Activated CD4-positive, alpha-beta T cell treated with anti-CD3 and anti-CD28 coated beads for 36 hours (primary cell): Measurements from ENCODE around the gene RALGPS1. TPM values are rescaled to one million over a fixed set of nuclear protein-coding genes. Genes with fewer than 3 reads are reported as not detected.

Source experiments
- ATAC-seq: fragments of 200-7000 bp; cut with Tn5 transposase; one replicate; pipeline ENCODE4 v1.10.0; 2021; ENCODE audit warnings: mild to moderate bottlenecking, moderate library complexity
- CTCF ChIA-PET: fragments of 350-600 bp; sonication (Branson Sonifier 250); formaldehyde crosslinking; loops from one replicate; lab custom pipeline; 2021; ENCODE audit warnings: antibody characterized with exemption; lab: Charles Lee
- POLR2A ChIA-PET: fragments of 350-600 bp; sonication (Branson Sonifier 250); formaldehyde crosslinking; loops from one replicate; lab custom pipeline; 2021; ENCODE audit warnings: antibody characterized with exemption, inconsistent platforms; lab: Charles Lee
- DNase-seq: peaks from one replicate; pipeline ENCODE4 v3.0.0-alpha.2; 2020
- H3K27ac Mint-ChIP-seq: one replicate; pipeline ENCODE4 v1.8.0; 2021; ENCODE audit warnings: mixed read lengths
- H3K27me3 Mint-ChIP-seq: one replicate; pipeline ENCODE4 v1.8.0; 2021; ENCODE audit warnings: mixed read lengths
- H3K36me3 Mint-ChIP-seq: one replicate; pipeline ENCODE4 v1.8.0; 2021; ENCODE audit warnings: low read depth, mixed read lengths
- H3K4me1 Mint-ChIP-seq: one replicate; pipeline ENCODE4 v1.8.0; 2021; ENCODE audit warnings: mixed read lengths
- H3K4me3 Mint-ChIP-seq: one replicate; pipeline ENCODE4 v1.8.0; 2021; ENCODE audit warnings: mild to moderate bottlenecking, moderate library complexity, mixed read lengths
- H3K9me3 Mint-ChIP-seq: one replicate; pipeline ENCODE4 v1.8.0; 2021; ENCODE audit warnings: low read depth, mixed read lengths
- intact Hi-C, 2 experiments: fragments of 100-400 bp; cut with DNase I in 1 of 2; cut with micrococcal nuclease in 1 of 2; formaldehyde crosslinking; loops; one replicate each; pipeline versions ENCODE4 v1.14.2 to v1.15.1; 2022 to 2024; cut with DNase I, micrococcal nuclease
- total RNA-seq, 2 experiments: library from RNA; stranded (reverse); gene quantifications; one replicate each; pipeline ENCODE4 v1.2.3, GENCODE V29; 2021

Gene RALGPS1
- total RNA-seq, 2 experiments from 2014 or later: 1.2 to 2.2 TPM

- no peak for ATAC-seq
- intact Hi-C loops: no loop called here
- Mint-ChIP-seq H3K9me3 (no peaks in the 10 kb centered on the region), H3K4me3 (no peak overlapping the region), H3K36me3 (peaks cover 21% of the 10 kb centered on the region), H3K27me3 (no peaks in the 10 kb centered on the region), H3K4me1 (no peaks in the 10 kb centered on the region), H3K27ac (no peak overlapping the region)
- no peak for DNase-seq
- ChIA-PET POLR2A (no interaction called here), CTCF (no interaction called here)
Measured at GRCh38 chr9:126882746-126883145, 31.8 kb upstream of the RALGPS1 start.

- intact Hi-C loops: no loop called here
- H3K27ac Mint-ChIP-seq: no peak overlapping the region
- no peaks in the 10 kb centered on the region for H3K27me3 Mint-ChIP-seq
- CTCF ChIA-PET: no interaction called here
- no peak overlapping the region for H3K4me3 Mint-ChIP-seq
- POLR2A ChIA-PET: no interaction called here
- DNase-seq (no peak), ATAC-seq (no peak)
- peaks cover 21% of the 10 kb centered on the region for H3K36me3 Mint-ChIP-seq
- H3K9me3 Mint-ChIP-seq: no peaks in the 10 kb centered on the region
- H3K4me1 Mint-ChIP-seq: no peaks in the 10 kb centered on the region
Measured at GRCh38 chr9:126883636-126884035, 30.9 kb upstream of the RALGPS1 start.

GRCh38 chr9:126885131-126885641 lies 29.4 kb upstream of the RALGPS1 start:
- ChIA-PET CTCF (no interaction called here), POLR2A (no interaction called here)
- DNase-seq (no peak), ATAC-seq (no peak)
- intact Hi-C loops: no loop called here
- peaks cover 11% of the 10 kb centered on the region for H3K36me3 Mint-ChIP-seq
- no peak overlapping the region for H3K27ac Mint-ChIP-seq
- H3K4me3 Mint-ChIP-seq: no peak overlapping the region
- no peaks in the 10 kb centered on the region for H3K4me1 Mint-ChIP-seq
- no peaks in the 10 kb centered on the region for H3K27me3 Mint-ChIP-seq
- H3K9me3 Mint-ChIP-seq: no peaks in the 10 kb centered on the region

GRCh38 chr9:126886034-126886822 lies 28.4 kb upstream of the RALGPS1 start:
- H3K9me3 Mint-ChIP-seq: no peaks in the 10 kb centered on the region
- intact Hi-C loops: no loop called here
- no peak overlapping the region for H3K4me3 Mint-ChIP-seq
- peaks cover 2% of the 10 kb centered on the region for H3K36me3 Mint-ChIP-seq
- ChIA-PET CTCF (no interaction called here), POLR2A (interaction anchor here (0.5 kb wide), 1 partner anchor 375 kb away, joined by 4 read pairs; no protein-coding TSS in a partner anchor)
- ATAC-seq (no peak), DNase-seq (no peak)
- no peaks in the 10 kb centered on the region for H3K4me1 Mint-ChIP-seq
- no peak overlapping the region for H3K27ac Mint-ChIP-seq
- H3K27me3 Mint-ChIP-seq: no peaks in the 10 kb centered on the region

- Mint-ChIP-seq H3K9me3 (no peaks in the 10 kb centered on the region), H3K27ac (no peak overlapping the region), H3K4me3 (no peak overlapping the region), H3K4me1 (no peaks in the 10 kb centered on the region), H3K36me3 (no peaks in the 10 kb centered on the region), H3K27me3 (no peaks in the 10 kb centered on the region)
- ChIA-PET POLR2A (no interaction called here), CTCF (no interaction called here)
- intact Hi-C loops: no loop called here
- ATAC-seq (no peak), DNase-seq (no peak)
Measured at GRCh38 chr9:126886897-126887296, 27.7 kb upstream of the RALGPS1 start.

GRCh38 chr9:126891676-126892075 lies 22.9 kb upstream of the RALGPS1 start:
- no peaks in the 10 kb centered on the region for H3K4me1 Mint-ChIP-seq
- H3K27ac Mint-ChIP-seq: no peak overlapping the region
- intact Hi-C loops: no loop called here
- ATAC-seq (no peak), DNase-seq (no peak)
- ChIA-PET CTCF (no interaction called here), POLR2A (no interaction called here)
- H3K36me3 Mint-ChIP-seq: no peaks in the 10 kb centered on the region
- peaks cover 2% of the 10 kb centered on the region for H3K27me3 Mint-ChIP-seq
- H3K9me3 Mint-ChIP-seq: no peaks in the 10 kb centered on the region
- H3K4me3 Mint-ChIP-seq: no peak overlapping the region

GRCh38 chr9:126893079-126893478 lies 21.5 kb upstream of the RALGPS1 start:
- DNase-seq (no peak), ATAC-seq (no peak)
- Mint-ChIP-seq H3K27ac (no peak overlapping the region), H3K9me3 (no peaks in the 10 kb centered on the region), H3K4me1 (no peaks in the 10 kb centered on the region), H3K36me3 (no peaks in the 10 kb centered on the region), H3K27me3 (peaks cover 8% of the 10 kb centered on the region), H3K4me3 (no peak overlapping the region)
- CTCF ChIA-PET: interaction anchor here (0.5 to 0.7 kb wide), 2 partner anchors 60 to 704 kb away, joined by 3 read pairs; no protein-coding TSS in a partner anchor
- intact Hi-C loops: loop anchor here in 1 of 2 experiments (1.0 kb wide), 1 partner anchor 306 kb away; no protein-coding TSS in a partner anchor
- POLR2A ChIA-PET: no interaction called here

- no peaks in the 10 kb centered on the region for H3K9me3 Mint-ChIP-seq
- no peak for DNase-seq
- intact Hi-C loops: no loop called here
- H3K36me3 Mint-ChIP-seq: no peaks in the 10 kb centered on the region
- H3K4me3 Mint-ChIP-seq: no peak overlapping the region
- H3K27ac Mint-ChIP-seq: no peak overlapping the region
- ChIA-PET POLR2A (no interaction called here), CTCF (no interaction called here)
- peaks cover 8% of the 10 kb centered on the region for H3K27me3 Mint-ChIP-seq
- no peak for ATAC-seq
- no peaks in the 10 kb centered on the region for H3K4me1 Mint-ChIP-seq
Measured at GRCh38 chr9:126894052-126894603, 20.5 kb upstream of the RALGPS1 start.

- ATAC-seq (no peak), DNase-seq (no peak)
- H3K9me3 Mint-ChIP-seq: peaks cover 8% of the 10 kb centered on the region
- H3K4me1 Mint-ChIP-seq: no peaks in the 10 kb centered on the region
- H3K4me3 Mint-ChIP-seq: no peak overlapping the region
- H3K27me3 Mint-ChIP-seq: peaks cover 3% of the 10 kb centered on the region
- no peak overlapping the region for H3K27ac Mint-ChIP-seq
- intact Hi-C loops: no loop called here
- H3K36me3 Mint-ChIP-seq: no peaks in the 10 kb centered on the region
- ChIA-PET POLR2A (no interaction called here), CTCF (interaction anchor here (0.6 kb wide), 1 partner anchor 198 kb away, joined by 3 read pairs; no protein-coding TSS in a partner anchor)
Measured at GRCh38 chr9:126902210-126902609, 12.4 kb upstream of the RALGPS1 start.

GRCh38 chr9:126904586-126904985 lies 10.0 kb upstream of the RALGPS1 start:
- H3K4me1 Mint-ChIP-seq: no peaks in the 10 kb centered on the region
- no peak for DNase-seq
- H3K27ac Mint-ChIP-seq: no peak overlapping the region
- peaks cover 8% of the 10 kb centered on the region for H3K9me3 Mint-ChIP-seq
- ChIA-PET CTCF (no interaction called here), POLR2A (no interaction called here)
- no peaks in the 10 kb centered on the region for H3K36me3 Mint-ChIP-seq
- no peak overlapping the region for H3K4me3 Mint-ChIP-seq
- no peaks in the 10 kb centered on the region for H3K27me3 Mint-ChIP-seq
- ATAC-seq: no peak
- intact Hi-C loops: no loop called here

- Mint-ChIP-seq H3K27ac (no peak overlapping the region), H3K4me1 (no peaks in the 10 kb centered on the region), H3K4me3 (no peak overlapping the region), H3K36me3 (no peaks in the 10 kb centered on the region), H3K27me3 (no peaks in the 10 kb centered on the region), H3K9me3 (peaks cover 6% of the 10 kb centered on the region)
- ATAC-seq: no peak
- ChIA-PET CTCF (interaction anchor here (0.5 to 0.7 kb wide), 2 partner anchors 17 to 740 kb away, joined by 3 read pairs; no protein-coding TSS in a partner anchor), POLR2A (no interaction called here)
- DNase-seq: no peak
- intact Hi-C loops: no loop called here
Measured at GRCh38 chr9:126906091-126906490, 8.5 kb upstream of the RALGPS1 start.

GRCh38 chr9:126907058-126907457 lies 7.5 kb upstream of the RALGPS1 start:
- POLR2A ChIA-PET: no interaction called here
- CTCF ChIA-PET: interaction anchor here (0.9 kb wide), 1 partner anchor 499 kb away, joined by 3 read pairs; no protein-coding TSS in a partner anchor
- intact Hi-C loops: no loop called here
- DNase-seq (no peak), ATAC-seq (no peak)
- H3K4me3 Mint-ChIP-seq: no peak overlapping the region
- peaks cover 2% of the 10 kb centered on the region for H3K27me3 Mint-ChIP-seq
- H3K9me3 Mint-ChIP-seq: peaks cover 3% of the 10 kb centered on the region
- no peaks in the 10 kb centered on the region for H3K4me1 Mint-ChIP-seq
- no peak overlapping the region for H3K27ac Mint-ChIP-seq
- H3K36me3 Mint-ChIP-seq: no peaks in the 10 kb centered on the region
